PC-3 (cell line): ENCODE results near the gene SYNCRIP.

Experiments
- EZH2 ChIP-seq: fragments of 300-600 bp; sonication (generic); IDR thresholded peaks from one replicate; pipeline ENCODE4 v1.6.1; 2017; ENCODE audit warnings: antibody characterized with exemption, mild to moderate bottlenecking, low read length; ENCODE audit not compliant: unreplicated experiment
- TF ChIP-seq, protein P1 (sequence below): fragments of 300-600 bp; sonication (generic); conservative IDR thresholded peaks from 2 replicates; pipeline ENCODE4 v1.5.1; 2017; ENCODE audit warnings: antibody characterized with exemption, low read depth, mild to moderate bottlenecking, low read length

GRCh38 chr6:85676086-85676729 lies 33.5 kb upstream of the SYNCRIP start:
- no peak for TF ChIP-seq EZH2
- TF ChIP-seq, protein P1, sequence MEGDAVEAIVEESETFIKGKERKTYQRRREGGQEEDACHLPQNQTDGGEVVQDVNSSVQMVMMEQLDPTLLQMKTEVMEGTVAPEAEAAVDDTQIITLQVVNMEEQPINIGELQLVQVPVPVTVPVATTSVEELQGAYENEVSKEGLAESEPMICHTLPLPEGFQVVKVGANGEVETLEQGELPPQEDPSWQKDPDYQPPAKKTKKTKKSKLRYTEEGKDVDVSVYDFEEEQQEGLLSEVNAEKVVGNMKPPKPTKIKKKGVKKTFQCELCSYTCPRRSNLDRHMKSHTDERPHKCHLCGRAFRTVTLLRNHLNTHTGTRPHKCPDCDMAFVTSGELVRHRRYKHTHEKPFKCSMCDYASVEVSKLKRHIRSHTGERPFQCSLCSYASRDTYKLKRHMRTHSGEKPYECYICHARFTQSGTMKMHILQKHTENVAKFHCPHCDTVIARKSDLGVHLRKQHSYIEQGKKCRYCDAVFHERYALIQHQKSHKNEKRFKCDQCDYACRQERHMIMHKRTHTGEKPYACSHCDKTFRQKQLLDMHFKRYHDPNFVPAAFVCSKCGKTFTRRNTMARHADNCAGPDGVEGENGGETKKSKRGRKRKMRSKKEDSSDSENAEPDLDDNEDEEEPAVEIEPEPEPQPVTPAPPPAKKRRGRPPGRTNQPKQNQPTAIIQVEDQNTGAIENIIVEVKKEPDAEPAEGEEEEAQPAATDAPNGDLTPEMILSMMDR = no peak
